ENCODE data around the gene ARHGEF5.
A peak's percentile ranks its signal among the peaks of the same experiment; 100 is the strongest.

The ARHGEF5 gene

GRCh38 chr7:144378651-144379050 is 23.4 kb downstream of the ARHGEF5 start:
- ATAC-seq: peak; percentile 24; the same call in 1 of the 3 replicates

GRCh38 chr7:144379776-144380384 is 24.7 kb downstream of the ARHGEF5 start:
- ATAC-seq: no peak
- TF ChIP-seq SNAI2 (CRISPR knock-in tag; IDR thresholded peaks at IDR 0.05) (no peak), PPARA (CRISPR knock-in tag; IDR thresholded peaks at IDR 0.05; ENCODE audit: borderline replicate concordance) (no peak), TOX (CRISPR knock-in tag; IDR thresholded peaks at IDR 0.05; ENCODE audit: borderline replicate concordance) (no peak), ARNTL (CRISPR knock-in tag; IDR thresholded peaks at IDR 0.05; ENCODE audit: borderline replicate concordance, low read depth) (no peak), ZNF70 (CRISPR knock-in tag; IDR thresholded peaks at IDR 0.05) (no peak), RARB (CRISPR knock-in tag; IDR thresholded peaks at IDR 0.05) (no peak), PATZ1 (CRISPR knock-in tag; IDR thresholded peaks at IDR 0.05; ENCODE audit: borderline replicate concordance) (no peak), ESRRG (CRISPR knock-in tag; IDR thresholded peaks at IDR 0.05) (no peak), OSR1 (CRISPR knock-in tag; IDR thresholded peaks at IDR 0.05) (no peak)
- TF ChIP-seq, protein P1, sequence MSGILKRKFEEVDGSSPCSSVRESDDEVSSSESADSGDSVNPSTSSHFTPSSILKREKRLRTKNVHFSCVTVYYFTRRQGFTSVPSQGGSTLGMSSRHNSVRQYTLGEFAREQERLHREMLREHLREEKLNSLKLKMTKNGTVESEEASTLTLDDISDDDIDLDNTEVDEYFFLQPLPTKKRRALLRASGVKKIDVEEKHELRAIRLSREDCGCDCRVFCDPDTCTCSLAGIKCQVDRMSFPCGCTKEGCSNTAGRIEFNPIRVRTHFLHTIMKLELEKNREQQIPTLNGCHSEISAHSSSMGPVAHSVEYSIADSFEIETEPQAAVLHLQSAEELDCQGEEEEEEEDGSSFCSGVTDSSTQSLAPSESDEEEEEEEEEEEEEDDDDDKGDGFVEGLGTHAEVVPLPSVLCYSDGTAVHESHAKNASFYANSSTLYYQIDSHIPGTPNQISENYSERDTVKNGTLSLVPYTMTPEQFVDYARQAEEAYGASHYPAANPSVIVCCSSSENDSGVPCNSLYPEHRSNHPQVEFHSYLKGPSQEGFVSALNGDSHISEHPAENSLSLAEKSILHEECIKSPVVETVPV (CRISPR knock-in tag; IDR thresholded peaks at IDR 0.05): no peak

More at GRCh38 chr7:144378651-144379050, 23.4 kb downstream of the ARHGEF5 start:
- TF ChIP-seq ISL1 (CRISPR knock-in tag; IDR thresholded peaks at IDR 0.05) (no peak), ZFP3 (CRISPR knock-in tag; IDR thresholded peaks at IDR 0.05) (no peak)

DNA sequence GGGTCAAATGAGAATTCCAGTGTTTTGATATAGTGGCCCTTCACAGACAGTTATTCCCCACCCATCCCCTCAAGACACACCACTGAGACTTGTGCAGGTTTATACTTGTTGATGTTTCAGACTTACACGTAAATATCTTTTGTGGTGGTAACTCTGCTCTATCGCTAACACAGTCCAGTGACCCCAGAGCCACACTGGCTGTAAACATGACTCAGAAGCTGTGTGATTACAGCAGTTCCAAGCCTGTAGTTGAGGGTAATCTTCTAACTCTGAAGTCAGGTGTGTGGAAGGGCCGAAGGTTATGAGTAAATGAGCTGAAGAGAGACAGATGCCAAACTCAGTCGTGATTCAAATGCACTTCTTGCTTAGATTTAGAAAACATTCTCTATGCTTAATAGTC is 28.9 kb downstream of the ARHGEF5 start:
- ATAC-seq: peak; percentile 27; the same call in 1 of the 3 replicates

GRCh38 chr7:144384555-144385245 is 29.5 kb downstream of the ARHGEF5 start:
- ATAC-seq: peak; percentile 31; the same call in 1 of the 3 replicates

More for the DNA sequence above, 28.9 kb downstream of the ARHGEF5 start:
- no peak for TF ChIP-seq TOX (CRISPR knock-in tag; IDR thresholded peaks at IDR 0.05; ENCODE audit: borderline replicate concordance)
- no peak for TF ChIP-seq ZNF565 (CRISPR knock-in tag; conservative IDR thresholded peaks at IDR 0.05; ENCODE audit: low read depth)
- TF ChIP-seq SNAI2 (CRISPR knock-in tag; IDR thresholded peaks at IDR 0.05): no peak
- no peak for TF ChIP-seq ARNTL (CRISPR knock-in tag; IDR thresholded peaks at IDR 0.05; ENCODE audit: borderline replicate concordance, low read depth)
- no peak for TF ChIP-seq ESRRG (CRISPR knock-in tag; IDR thresholded peaks at IDR 0.05)
- no peak for TF ChIP-seq BACH2 (CRISPR knock-in tag; IDR thresholded peaks at IDR 0.05; ENCODE audit: borderline replicate concordance)
- TF ChIP-seq, protein P1 (CRISPR knock-in tag; IDR thresholded peaks at IDR 0.05): no peak

More at GRCh38 chr7:144384555-144385245, 29.5 kb downstream of the ARHGEF5 start:
- TF ChIP-seq ESRRG (CRISPR knock-in tag; IDR thresholded peaks at IDR 0.05): no peak
- TF ChIP-seq ISL1 (CRISPR knock-in tag; IDR thresholded peaks at IDR 0.05): no peak
- TF ChIP-seq OSR1 (CRISPR knock-in tag; IDR thresholded peaks at IDR 0.05): no peak
- TF ChIP-seq PATZ1 (CRISPR knock-in tag; IDR thresholded peaks at IDR 0.05; ENCODE audit: borderline replicate concordance): no peak
- TF ChIP-seq ZFP3 (CRISPR knock-in tag; IDR thresholded peaks at IDR 0.05): no peak
- TF ChIP-seq TOX (CRISPR knock-in tag; IDR thresholded peaks at IDR 0.05; ENCODE audit: borderline replicate concordance): no peak
- no peak for TF ChIP-seq SNAI2 (CRISPR knock-in tag; IDR thresholded peaks at IDR 0.05)
- TF ChIP-seq ZNF565 (CRISPR knock-in tag; conservative IDR thresholded peaks at IDR 0.05; ENCODE audit: low read depth): no peak
- no peak for TF ChIP-seq ZNF70 (CRISPR knock-in tag; IDR thresholded peaks at IDR 0.05)
- TF ChIP-seq PPARA (CRISPR knock-in tag; IDR thresholded peaks at IDR 0.05; ENCODE audit: borderline replicate concordance): no peak
- TF ChIP-seq, protein P1 (CRISPR knock-in tag; IDR thresholded peaks at IDR 0.05): no peak
- TF ChIP-seq, protein P2, sequence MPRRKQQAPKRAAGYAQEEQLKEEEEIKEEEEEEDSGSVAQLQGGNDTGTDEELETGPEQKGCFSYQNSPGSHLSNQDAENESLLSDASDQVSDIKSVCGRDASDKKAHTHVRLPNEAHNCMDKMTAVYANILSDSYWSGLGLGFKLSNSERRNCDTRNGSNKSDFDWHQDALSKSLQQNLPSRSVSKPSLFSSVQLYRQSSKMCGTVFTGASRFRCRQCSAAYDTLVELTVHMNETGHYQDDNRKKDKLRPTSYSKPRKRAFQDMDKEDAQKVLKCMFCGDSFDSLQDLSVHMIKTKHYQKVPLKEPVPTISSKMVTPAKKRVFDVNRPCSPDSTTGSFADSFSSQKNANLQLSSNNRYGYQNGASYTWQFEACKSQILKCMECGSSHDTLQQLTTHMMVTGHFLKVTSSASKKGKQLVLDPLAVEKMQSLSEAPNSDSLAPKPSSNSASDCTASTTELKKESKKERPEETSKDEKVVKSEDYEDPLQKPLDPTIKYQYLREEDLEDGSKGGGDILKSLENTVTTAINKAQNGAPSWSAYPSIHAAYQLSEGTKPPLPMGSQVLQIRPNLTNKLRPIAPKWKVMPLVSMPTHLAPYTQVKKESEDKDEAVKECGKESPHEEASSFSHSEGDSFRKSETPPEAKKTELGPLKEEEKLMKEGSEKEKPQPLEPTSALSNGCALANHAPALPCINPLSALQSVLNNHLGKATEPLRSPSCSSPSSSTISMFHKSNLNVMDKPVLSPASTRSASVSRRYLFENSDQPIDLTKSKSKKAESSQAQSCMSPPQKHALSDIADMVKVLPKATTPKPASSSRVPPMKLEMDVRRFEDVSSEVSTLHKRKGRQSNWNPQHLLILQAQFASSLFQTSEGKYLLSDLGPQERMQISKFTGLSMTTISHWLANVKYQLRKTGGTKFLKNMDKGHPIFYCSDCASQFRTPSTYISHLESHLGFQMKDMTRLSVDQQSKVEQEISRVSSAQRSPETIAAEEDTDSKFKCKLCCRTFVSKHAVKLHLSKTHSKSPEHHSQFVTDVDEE (CRISPR knock-in tag; IDR thresholded peaks at IDR 0.05): no peak

Data from SK-N-SH treated with all-trans-retinoic acid at 6 μM for 48 hours (cell line).